ENCODE measurements around the gene RPAP3. TPM values are rescaled to one million over a fixed set of nuclear protein-coding genes. Genes with fewer than 3 reads are reported as not detected.

The RPAP3 gene
- total RNA-seq, 1 experiment from 2014 or later = 48.9 TPM

DNA sequence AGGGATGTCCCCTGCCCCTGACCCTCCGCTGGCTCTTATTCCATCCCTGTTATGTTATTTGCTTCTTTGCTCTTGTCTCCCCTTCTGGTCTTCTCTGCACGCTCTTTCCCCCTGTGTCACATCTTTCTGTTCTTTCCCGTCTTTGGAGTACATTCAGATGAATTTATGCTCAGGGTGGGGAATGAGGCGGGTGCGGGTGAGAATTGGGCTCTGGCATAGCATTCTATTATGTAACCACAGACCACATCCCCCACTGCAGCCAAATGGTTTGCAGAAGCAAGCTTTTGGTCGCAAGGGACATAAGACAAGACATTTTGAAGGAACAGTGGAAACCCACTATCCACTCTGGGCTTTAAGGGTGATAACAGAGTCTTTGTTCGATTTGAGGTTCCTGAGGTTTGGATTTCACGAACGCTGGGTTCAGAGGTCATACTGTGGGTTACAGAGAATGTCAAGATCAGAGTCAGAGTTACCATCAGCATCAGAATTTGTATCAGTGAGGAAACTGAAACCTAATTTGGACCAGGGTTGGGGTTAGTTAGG, 15.7 kb upstream of the RPAP3 start:
- no peak overlapping the region for H2BK120ac ChIP-seq (ENCODE audit: low read depth, low read length, poor library complexity, severe bottlenecking)
- H3K79me2 ChIP-seq (ENCODE audit: insufficient read depth, low read length) = no peaks in the 10 kb centered on the region
- H3K4me2 ChIP-seq (ENCODE audit: insufficient read depth, insufficient read length, low read length) = no peak overlapping the region
- H3K14ac ChIP-seq (ENCODE audit: insufficient read depth, low read length) = no peak overlapping the region
- no peak overlapping the region for H3K56ac ChIP-seq (ENCODE audit: insufficient read length, low read depth, low read length)
- H2BK12ac ChIP-seq (ENCODE audit: insufficient read length, low read depth, low read length) = no peak overlapping the region
- H3K4me1 Mint-ChIP-seq = peaks cover 16 to 17% of the 10 kb centered on the region in 2 experiments
- no peaks in the 10 kb centered on the region for H3K23me2 ChIP-seq (ENCODE audit: insufficient read length, low read depth, low read length, poor library complexity, severe bottlenecking)
- no peak overlapping the region for H2BK20ac ChIP-seq (ENCODE audit: low read depth, low read length, poor library complexity, severe bottlenecking)
- no peaks in the 10 kb centered on the region for H3K4me1 ChIP-seq (ENCODE audit: insufficient read depth, low read length)
- no peak overlapping the region for H2AK5ac ChIP-seq (ENCODE audit: insufficient read length, low read length)
- H3K27me3 ChIP-seq (ENCODE audit: insufficient read depth, low read length) = peaks cover 3% of the 10 kb centered on the region; the same call in 1 of the 2 replicates
- H2BK15ac ChIP-seq (ENCODE audit: low read depth, low read length) = no peak overlapping the region
- H2BK5ac ChIP-seq (ENCODE audit: insufficient read length, low read length) = no peak overlapping the region
- TF ChIP-seq, protein P1, sequence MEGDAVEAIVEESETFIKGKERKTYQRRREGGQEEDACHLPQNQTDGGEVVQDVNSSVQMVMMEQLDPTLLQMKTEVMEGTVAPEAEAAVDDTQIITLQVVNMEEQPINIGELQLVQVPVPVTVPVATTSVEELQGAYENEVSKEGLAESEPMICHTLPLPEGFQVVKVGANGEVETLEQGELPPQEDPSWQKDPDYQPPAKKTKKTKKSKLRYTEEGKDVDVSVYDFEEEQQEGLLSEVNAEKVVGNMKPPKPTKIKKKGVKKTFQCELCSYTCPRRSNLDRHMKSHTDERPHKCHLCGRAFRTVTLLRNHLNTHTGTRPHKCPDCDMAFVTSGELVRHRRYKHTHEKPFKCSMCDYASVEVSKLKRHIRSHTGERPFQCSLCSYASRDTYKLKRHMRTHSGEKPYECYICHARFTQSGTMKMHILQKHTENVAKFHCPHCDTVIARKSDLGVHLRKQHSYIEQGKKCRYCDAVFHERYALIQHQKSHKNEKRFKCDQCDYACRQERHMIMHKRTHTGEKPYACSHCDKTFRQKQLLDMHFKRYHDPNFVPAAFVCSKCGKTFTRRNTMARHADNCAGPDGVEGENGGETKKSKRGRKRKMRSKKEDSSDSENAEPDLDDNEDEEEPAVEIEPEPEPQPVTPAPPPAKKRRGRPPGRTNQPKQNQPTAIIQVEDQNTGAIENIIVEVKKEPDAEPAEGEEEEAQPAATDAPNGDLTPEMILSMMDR (conservative IDR thresholded peaks at IDR 0.05) = no peak
- no peak overlapping the region for H3K4ac ChIP-seq (ENCODE audit: low read depth, low read length)
- no peak overlapping the region for H3K27ac ChIP-seq (ENCODE audit: insufficient read length, low read depth, low read length)
- no peaks in the 10 kb centered on the region for H3K9me3 ChIP-seq (ENCODE audit: control insufficient read depth, low read depth, low read length)
- H3T11ph ChIP-seq (ENCODE audit: low read length) = no peak overlapping the region
- no peak overlapping the region for H3K9ac ChIP-seq (ENCODE audit: extremely low read depth, insufficient read length, low read length)
- H3K79me1 ChIP-seq (ENCODE audit: insufficient read depth, low read depth, low read length, poor library complexity, severe bottlenecking) = no peaks in the 10 kb centered on the region
- peaks cover 35% of the 10 kb centered on the region for H3K27me3 Mint-ChIP-seq (ENCODE audit: low read depth)
- H3K4me3 Mint-ChIP-seq = no peak overlapping the region
- H3K27ac Mint-ChIP-seq = peak overlapping the region in 1 of 3 experiments; percentile 33; a peak in 1 of 7 replicates
- no peaks in the 10 kb centered on the region; a peak in 1 of 7 replicates for H3K36me3 Mint-ChIP-seq (ENCODE audit: insufficient read depth in 1 of 3, low read depth in 3 of 3)
- H2AFZ ChIP-seq (ENCODE audit: low read length) = no peak overlapping the region
- no peak overlapping the region for H3K23ac ChIP-seq (ENCODE audit: insufficient read length, low read depth, low read length)
- H4K5ac ChIP-seq (ENCODE audit: insufficient read length, low read depth, low read length) = no peak overlapping the region
- H4K8ac ChIP-seq (replicated peaks; ENCODE audit: insufficient read length, low read depth, low read length) = no peak overlapping the region
- no peak overlapping the region for H4K91ac ChIP-seq (ENCODE audit: insufficient read length, low read depth, low read length)
- WGBS (ENCODE audit: extremely low coverage, insufficient read length, low lambda C conversion rate) = no CpG with 5 or more reads among the region's 9 CpGs
- peak; percentile 14 for DNase-seq
- no peaks in the 10 kb centered on the region for H3K9me3 Mint-ChIP-seq
- H3K18ac ChIP-seq (ENCODE audit: insufficient read length, low read depth, low read length) = no peak overlapping the region
- no peaks in the 10 kb centered on the region for H4K20me1 ChIP-seq (ENCODE audit: control insufficient read depth, insufficient read depth, insufficient read length)

Measured in H9 (cell line).